ENCODE data around the gene FGF4.

FGF4 gene

DNA sequence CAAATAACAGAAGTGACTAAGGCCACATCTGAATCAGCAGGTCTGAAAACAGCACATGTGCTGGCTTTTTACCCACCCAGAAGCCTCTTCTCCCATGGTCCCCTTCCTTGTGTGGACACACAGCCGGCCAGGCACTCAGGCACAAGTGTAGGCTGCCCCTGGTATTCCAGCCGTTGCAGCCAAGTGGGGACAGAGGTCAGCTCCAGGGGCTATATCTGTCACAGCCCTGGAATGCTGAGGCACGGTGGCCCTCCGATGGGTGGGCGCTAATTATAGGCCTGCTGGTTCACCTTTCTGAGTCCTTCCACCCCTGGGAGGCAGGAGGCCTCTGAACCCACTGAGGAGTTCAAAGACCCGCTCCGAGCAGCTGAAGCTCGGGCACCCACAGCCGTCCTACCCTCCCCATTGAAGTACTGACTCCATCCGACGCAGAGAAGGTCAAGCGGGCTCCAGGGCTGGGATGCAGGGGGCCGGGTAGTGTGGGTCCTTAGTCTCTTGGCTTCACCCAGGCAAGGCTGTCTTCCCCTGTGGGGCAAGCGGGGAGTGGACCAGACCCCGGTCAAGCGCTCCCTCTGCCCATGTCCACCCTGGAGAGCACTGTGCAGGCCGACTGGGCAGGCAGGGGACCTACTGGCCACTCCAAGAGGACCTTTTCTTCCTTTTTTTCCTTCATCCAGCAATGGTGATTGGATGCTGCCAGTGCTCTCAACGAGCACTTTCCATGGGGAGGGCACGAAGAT lies 29.8 kb upstream of the FGF4 start:
- DNase-seq: no peak

DNA sequence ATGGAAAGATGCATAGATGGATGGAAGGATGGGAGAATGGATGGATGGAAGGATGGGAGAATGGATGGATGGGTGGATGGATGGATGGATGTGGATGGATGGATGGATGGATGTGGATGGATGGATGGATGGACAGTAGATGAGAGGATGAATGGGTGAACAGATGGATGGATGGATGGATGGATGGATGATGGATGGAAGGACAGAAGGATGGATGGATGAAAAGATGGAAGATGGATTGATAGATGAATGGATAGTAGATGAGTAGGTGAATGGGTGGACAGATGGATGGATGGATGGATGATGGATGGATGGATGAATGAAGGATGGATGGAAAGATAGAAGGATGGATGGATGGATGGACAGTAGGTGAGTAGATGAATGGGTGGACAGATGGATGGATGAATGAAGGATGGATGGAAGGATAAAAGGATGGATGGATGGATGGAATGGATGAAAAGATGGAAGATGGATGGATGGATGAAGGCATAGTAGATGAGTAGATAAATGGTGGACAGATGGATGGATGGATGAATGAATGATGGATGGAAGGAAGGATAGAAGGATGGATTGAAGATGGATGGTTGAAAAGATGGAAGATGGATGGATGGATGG lies 28.6 kb upstream of the FGF4 start:
- DNase-seq: no peak

DNA sequence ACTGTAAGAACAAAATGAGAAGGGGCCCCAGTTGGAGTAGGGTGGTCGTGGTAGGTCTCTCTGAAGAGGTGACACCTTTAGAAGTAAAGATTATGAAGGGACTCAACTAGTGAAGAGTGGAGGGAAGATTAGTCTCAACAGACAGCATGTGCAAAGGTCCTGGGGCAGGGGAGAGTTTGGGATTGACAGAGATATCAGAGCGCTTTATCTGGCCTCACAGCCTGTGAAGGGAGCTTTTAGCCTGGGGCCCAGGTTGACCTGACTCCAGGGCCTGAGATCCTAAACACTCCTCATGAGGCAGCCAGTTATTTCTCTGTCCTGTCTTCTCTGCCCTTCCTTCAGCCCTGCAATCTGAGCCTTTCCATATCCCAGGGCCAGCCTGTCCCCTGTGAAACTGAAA lies 27.9 kb upstream of the FGF4 start:
- no peak for DNase-seq

DNA sequence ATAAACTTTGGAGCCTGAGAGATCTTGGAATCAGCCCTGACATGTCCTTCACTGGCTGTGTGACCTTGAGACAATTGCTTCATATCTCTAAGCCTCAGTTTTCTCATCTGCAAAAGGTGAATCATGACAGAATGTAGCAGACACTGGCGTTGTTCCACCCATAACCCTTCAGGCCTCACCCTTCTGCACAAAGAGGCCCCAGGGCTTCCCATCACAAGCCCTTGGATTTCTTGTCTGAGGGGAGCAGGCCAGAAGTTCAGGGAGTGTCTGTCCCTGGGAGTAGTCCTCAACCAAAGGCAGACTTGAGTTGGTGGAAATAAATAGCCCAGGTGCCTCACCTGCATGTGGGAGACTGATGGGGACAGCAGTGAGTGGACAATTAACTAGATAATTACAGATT lies 27.4 kb upstream of the FGF4 start:
- DNase-seq: no peak

DNA sequence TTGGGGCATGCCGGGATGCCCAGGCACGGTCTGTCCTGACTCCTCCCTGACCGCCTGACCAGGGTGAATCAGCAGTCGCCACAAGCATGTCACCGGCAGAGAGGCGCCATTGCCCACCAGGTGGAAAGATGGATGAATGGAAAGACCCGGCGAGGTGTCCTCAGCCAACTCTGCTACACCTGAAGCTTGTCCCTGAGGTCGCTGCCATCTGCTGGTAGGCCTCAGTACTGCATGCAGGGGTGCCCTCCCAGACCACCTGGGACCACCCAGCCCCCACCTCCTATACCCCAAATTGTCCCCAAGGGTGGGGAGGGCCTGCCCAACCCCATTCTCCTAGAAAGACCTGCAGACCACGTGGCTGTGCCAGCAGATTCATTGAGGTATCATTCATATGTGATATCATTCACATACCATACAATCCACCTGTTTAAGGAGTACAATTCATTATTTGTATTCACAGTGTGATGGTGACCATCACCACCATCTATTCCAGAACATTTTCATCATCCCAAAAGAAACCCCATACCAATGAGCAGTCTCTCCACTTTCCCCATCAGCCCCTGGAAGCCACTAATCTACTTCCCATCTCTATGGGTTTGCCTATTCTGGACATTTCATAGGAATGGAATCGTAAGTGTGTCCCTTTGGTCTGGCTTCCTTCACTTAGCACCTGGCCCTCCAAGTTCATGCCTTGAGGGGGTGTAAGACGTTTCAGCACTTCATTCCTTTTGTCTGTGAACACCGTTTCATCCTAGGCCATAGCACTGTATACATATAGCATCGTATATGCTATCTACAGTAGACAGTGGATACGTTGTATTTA lies 26.6 kb upstream of the FGF4 start:
- peak; percentile 35 for DNase-seq

DNA sequence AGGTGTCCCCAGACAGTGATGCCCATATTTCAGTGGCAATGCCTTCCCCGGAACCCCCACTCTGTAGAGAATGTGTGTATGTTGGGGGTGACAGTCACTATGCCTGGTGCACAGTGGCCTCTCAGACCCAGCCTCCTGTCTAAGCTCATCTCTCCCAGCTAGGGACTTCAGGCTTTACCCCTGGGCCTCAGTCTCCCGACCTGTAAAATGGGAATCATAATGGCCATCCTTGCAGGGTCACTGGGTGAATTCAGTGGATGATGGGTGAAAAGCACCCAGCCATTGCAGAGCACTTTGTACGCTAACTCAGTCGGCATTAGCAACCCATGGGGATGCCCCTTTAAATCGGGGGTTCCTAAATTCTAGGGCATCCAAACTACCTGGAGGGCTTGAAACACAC lies 25.1 kb upstream of the FGF4 start:
- DNase-seq: no peak

DNA sequence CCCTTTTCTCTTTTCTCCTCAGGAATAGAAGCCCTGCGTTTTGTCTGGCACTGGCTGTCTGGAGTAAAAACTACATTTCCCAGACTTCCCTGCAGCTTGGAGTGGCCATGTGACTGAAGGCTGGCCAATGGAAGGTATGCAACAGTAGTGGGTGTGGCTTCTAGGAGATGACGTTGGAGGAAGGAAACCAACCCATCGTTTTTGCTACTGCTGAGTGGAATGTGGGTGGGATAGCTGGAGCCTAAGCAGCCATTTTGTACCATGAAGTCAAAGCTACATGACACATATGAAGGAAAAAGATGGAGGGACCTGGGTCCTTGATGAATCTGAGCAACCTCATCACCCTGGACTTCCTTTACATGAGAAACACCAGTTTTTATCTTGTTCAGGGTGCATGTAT lies 24.4 kb upstream of the FGF4 start:
- DNase-seq: peak; percentile 65

DNA sequence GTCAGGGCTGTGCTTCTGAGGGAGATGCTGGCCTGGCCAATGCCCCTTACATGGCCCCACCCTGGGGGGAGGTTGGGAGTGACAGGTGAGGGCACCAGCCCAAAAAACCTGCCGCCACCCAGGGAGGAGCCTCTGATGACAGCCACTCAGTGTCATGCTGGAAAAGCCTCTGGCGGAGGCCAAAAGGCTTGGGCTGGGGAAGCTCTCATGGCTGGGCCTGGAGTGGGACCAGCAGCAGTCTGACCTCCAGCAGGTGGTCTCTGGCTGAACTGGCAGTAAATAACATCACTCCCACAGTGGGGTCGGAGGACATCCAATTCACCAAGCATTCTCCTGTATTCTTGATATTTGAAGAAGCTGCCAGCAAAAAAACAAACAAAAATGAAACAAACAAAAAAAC lies 24.0 kb upstream of the FGF4 start:
- no peak for DNase-seq

DNA sequence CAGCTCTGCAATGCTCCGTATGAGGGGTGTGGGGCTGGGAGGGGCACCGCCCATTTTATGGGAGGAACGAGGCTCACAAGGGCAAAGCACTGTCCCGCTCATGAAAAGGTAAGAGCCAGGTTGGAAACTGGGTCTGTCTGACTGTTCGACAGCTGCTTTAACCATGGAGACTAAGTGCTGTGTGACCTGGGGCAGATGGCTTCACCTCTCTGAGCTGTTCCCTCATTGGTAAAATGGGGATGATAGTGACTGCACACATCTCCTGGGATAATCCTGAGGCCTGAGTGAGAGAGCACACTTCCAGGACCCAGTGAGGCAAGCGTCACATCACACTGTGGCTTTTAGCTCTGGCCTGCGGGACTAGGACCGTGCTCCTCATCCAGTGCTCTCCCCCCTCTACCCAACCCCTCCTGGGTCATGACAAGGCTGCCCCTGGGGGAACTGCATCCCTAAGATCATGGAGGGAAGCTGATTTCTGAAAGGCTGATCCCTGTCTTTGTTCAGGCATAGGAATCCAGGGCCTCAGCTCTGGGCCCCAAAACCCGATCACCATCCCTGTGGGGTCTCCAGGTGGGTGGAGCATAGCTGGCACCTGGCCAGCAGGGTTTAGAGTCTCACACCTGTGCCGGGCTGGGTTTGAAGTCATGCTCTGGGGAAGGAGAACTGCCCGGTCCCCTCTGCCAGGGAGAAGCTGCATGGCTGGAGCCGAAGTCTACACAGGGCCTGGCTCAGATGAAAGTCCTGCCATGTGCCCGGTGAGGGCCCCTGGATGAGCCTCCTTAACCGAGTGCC lies 22.8 kb upstream of the FGF4 start:
- DNase-seq: no peak

DNA sequence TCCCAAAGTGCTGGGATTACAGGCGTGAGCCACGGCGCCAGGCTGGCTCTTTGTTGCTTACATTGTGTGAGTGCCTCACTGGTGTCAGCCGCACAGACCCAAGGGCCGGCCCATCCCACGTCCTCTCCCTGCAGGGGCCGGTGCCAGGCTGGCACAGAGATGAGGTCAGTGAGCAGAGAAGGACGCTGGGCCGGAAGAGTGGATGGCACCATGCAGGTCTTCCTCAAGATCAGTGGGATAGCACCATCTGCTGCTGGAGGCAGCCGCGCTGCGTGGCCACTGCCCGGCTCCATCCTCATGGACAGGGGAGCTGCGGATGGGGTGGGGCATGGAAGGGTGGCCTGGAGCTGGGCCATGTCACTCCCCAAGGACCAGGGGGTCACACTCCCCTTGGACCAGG lies 22.0 kb upstream of the FGF4 start:
- DNase-seq: no peak

DNA sequence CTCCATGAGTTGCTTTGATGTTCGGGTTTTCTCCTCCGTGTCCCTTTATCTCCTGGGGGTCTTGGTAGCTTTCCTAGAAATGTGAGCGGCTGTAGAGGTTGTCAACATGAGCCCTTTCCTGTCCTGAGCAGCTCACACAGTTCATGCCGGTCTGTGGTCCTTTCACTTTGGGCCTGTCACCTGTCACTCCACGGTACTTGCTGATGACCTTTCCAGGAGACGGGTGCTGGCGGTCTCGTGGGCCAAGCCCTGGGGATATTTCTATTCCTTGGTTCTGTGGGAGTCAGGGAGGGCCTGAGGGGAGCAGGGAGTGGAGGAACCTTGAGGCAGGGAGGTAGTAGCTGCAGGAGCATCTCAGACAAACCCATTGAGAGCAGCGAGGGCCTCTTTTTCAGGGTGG lies 20.9 kb upstream of the FGF4 start:
- DNase-seq: no peak

DNA sequence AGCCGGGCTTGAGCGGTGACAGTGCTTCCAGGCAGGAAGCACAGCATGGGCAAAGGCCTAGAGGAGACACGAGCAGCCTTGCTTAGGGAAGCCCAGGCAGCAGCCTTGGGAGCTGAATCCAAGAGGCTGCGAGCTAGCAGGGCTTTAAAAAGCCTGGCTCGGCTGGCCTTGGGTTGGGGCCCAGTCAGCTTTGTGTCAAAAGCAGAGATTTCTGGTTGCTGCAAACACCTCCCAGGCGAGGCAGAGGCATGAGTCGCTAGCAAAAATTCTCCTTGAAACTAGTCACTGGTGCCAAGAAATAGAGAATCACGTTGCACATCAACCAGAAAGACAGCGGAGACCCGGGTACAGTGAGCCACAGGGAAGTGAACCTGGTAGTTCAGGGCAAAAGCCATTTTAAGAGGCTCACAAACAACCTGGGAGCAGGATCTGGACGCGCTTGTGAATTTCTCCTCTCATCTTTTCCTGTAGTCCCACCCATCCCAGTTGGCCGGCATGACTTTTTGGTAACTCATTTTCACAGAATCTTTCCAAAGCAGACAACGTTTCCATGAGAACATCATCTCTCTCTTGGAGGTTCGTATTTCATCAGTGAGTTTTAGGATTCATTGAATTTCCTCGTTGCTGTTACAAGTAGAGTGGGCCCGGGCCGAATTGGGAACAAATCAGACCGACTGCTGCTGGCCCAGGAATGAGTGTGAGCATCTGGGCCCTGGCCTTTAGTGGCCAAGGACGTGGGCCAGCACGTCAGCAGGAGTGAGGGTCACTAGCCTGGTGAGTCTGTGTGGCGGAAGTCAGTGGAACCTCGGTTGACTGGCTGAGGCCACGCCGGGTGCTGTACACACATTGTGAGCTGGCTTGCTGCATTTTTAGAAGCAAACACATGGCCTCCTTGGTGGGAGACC lies 16.4 kb upstream of the FGF4 start:
- DNase-seq: no peak

DNA sequence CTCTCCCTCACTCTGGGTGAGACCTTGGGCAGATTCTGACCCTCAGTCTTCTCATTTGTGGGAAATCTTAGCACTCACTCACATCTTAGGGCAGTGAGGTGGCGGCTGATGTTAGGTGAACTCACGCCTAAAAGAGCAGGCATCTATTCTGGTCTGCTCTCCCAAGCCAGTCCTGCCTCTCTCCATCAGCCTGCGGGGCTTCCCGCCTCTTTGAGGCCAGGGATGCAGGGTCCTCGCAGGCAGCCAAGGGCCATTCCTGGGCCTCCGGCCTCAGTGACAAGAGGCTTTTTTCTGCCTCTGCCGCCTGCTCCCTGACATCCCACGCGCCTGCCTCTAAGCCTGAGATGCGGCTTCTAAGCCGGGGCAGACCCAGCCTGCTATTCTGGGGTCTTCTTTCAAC lies 13.8 kb upstream of the FGF4 start:
- DNase-seq: no peak

DNA sequence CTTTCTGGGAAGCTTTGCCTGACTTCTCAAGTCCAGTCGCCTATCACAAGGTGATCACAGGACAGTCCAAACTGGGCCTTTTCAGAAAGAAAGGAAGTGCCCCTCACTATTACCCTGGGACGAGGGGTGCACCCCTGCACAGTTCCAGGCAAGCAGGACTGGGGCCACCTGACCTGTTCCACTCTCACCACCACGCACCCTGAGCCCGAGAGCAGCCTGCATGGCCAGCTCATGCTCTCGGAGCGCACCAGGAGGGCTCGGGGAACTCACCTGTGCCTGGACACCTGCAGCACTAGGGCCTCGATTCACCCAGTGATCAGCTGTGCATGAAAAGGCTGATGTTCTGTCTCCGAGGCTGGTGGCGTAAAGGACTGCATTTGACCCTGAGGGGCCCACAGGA lies 12.8 kb upstream of the FGF4 start:
- DNase-seq: no peak

DNA sequence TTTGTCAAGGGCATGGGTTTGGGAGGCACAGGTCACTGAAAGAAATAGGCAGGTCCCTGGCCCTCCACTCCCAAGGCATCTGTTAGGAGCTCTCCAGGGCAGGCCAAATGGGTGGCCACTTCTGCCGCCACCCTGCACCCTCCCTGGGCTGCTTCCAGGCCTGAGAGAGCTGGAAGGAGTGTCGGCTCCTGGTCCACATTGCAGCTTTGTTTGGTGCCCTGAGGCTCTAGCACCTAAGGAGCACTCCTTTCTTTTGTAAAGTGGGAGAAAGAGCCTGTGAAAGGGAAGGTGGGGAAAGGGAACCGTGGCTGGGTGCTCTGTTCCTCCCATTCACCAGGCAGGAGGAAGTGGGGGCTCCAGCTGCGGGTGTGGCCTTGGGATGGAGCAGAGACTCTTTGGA lies 12.3 kb upstream of the FGF4 start:
- no peak for DNase-seq

DNA sequence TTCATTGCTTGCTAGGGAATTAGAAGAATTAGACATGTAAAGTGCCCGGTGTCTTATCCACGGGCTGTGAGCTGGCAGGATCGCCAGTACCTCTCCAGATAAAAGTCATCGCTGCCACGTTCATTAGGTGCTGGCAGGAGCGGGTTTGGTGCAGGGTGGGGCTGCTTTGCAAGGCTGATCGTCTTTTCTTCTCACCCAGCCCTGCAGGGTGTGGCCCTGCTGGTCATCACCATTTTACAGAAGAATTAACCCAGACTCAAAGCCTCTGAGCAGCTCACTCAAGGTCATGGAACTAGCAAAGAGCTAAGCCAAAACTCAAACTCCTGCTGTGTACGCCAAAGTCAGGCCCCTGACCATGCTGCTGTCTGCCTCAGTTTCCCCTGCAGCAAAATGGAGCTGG lies 6.1 kb upstream of the FGF4 start:
- no peak for DNase-seq

DNA sequence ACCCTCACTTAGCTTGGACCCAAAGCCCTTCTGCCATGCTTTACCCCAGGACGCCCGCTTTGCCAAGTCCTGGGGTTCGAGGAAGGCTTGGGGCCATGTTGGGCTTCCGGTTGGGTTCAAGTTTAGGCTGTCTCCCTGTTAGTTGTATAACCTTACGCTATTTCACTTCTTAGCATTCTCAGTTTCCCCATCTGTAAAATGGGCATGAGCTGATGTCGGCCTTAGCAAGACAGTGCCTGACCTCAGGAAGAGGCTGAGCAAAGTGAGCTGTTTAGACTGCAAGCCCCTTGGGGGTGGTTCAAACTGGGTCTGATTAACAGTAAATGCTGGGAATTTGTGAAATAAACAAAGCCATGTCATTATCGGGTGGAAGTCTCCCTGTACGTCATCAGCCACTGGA lies 3.2 kb upstream of the FGF4 start:
- no peak for DNase-seq

DNA sequence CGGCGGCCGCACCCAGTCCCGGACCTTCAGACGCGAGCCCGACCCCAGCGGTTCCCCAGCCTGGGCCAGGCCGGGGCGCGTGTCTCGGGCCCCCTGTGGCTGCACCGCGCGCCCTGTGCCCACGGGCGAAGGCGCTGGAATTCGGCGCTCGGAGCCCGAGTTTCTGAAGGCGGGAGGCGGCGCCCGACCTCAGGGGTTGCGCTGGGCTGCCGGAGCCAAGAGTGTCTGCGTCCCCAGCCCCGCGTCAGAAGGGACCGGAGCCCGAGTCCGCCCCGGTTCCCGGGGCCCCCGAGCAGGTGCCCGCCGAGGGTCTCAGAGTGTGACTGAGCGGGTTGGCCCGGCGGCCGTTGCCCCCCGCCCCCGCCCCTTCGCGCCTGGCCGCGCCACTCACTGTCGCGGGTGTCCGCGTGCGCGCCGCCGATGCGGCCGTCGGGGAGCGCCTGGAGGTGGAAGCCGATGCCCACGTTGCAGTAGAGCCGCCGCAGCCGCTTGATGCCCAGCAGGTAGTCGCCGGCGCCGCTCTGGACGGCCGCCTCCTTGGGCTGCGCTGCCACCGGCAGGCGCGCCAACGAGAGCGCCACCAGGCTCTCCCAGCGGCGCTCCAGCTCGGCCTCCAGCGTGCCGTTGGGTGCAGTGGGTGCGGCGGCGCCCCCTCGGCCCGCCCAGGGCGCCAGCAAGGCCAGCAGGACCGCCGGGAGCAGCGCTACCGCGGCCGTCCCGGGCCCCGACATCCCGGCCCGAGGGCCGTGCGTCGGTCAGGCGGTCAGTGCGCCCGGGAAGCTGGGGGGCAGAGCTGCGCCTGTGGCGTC lies 583 bp downstream of the FGF4 start:
- no peak for DNase-seq

DNA sequence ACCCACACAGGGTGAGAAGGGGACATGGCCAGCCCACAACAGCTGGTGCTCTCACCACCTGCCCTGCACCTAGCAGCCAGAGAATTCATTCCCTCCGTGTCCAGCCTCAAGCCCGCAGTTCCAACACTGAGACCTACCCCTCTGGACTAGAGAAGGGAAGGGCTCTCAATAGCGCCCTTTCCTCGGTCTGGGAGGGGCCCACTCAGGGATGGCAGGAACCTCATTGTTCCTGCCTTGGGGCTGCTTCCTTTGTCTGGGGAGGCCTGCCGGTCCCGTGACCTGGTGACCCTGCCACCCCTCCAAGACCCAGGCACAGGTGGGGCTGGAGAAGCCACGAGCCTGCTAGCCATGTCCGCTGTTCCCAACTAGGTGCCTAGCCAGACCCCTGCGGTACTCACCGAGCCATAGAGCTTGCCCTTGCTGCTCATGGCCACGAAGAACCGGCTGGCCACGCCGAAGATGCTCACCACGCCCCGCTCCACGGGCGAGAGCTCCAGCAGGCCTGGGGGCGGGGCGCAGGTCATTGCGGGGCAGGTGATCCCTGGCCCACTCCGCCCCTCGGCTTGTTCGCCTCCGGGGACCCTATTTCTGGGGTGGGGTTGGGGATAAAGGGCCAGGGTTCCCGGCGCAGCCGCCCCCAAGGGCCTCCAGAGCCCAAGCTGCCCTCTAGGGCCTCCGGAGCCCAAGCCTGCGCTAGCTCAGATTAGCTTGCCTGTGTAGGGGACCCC lies 1.4 kb downstream of the FGF4 start:
- DNase-seq: no peak

DNA sequence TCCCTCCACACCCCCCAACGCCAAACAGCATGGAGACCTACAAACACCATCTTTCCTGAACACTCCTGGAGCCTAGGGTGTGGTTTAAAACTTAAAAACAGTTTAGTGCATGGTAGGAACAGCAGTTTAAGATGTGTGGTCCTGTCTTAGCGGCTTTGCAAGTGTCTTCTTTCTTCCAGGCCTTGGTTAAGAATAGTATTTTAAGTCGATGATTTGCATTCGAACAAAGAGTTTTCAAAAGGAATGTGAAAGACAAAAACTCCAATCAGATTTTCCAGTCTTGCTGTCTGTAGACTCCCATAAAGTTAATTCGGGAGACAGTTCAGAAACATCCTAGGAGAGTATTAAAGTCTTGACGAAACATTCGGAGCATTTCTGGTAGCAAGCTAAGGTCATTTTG lies 3.7 kb downstream of the FGF4 start:
- no peak for DNase-seq

DNA sequence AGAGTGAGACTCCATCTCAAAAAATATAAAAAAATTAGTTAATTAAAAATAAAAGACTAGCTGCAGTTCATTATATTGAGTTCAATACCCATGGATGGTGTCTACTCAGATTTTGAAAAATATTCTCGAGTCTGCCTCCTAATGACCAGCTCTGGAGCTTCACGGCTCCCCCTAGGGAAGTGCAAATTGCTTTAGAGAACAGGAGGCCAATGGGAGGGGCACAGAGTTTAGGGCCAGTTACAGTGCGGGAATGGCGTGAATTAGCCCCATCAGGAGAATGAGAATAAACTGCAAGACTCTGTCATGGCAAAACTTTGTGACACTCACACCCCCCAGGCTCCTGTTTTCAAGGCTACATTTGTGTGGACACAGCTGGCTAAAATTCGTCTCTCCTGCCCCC lies 4.6 kb downstream of the FGF4 start:
- DNase-seq: peak; percentile 8

All from hematopoietic multipotent progenitor cell treated with erythropoietin and hydrocortisone succinate and interleukin-3 and kit ligand, for 4 days (in vitro differentiated cells).